GM19438 (cell line): ENCODE results near the gene PCBP3.
"Not testable (repeated sequence)": the region's sequence is repeated elsewhere in the genome, so short reads cannot be mapped to it uniquely, and the experiment has no call there.

Experiments used
- ATAC-seq: cut with Tn5 transposase; IDR thresholded peaks from one replicate; pipeline ENCODE4 v1.9.1; 2021; ENCODE audit warnings: low read depth; ENCODE audit not compliant: unreplicated experiment

Gene PCBP3

DNA sequence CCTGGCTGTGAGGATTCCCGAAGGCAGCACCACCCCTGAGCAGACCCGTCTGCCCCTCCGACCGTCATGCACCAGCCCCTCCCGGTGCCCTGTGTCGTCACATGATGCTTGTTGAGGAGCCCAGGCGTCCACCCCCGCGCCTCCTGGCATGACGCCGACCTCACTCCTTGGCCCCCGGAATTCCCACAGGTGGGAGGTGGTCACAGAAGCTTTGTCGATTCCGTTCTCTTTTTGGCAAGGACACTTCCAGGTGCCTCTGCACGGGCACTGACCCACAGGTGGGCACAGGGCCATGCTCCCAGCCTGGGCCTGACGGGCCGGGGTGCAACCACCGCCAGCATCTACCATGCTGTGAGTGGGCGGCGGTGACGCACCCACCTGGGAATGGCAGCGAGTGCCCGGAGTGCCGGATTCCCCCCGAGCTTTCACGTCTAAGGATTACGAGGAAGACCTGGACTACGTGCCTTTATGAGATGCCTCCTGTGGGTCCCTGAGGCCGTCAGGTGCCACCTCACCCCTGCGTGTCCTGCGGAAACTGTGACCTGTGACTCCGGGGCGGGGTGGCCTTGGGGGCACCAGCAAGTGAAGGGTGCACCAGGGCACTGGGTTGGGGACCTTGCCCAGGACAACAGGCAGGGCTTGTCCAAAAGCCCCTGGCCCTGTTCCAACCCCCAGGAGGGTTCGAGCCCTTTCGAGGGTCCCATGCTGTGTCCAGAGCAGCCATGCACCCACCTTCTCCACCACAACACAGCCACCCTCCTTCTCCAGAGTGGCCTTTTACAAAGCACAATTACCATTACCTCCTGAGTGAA, 306.6 kb downstream of the PCBP3 start:
- ATAC-seq, result no peak

DNA sequence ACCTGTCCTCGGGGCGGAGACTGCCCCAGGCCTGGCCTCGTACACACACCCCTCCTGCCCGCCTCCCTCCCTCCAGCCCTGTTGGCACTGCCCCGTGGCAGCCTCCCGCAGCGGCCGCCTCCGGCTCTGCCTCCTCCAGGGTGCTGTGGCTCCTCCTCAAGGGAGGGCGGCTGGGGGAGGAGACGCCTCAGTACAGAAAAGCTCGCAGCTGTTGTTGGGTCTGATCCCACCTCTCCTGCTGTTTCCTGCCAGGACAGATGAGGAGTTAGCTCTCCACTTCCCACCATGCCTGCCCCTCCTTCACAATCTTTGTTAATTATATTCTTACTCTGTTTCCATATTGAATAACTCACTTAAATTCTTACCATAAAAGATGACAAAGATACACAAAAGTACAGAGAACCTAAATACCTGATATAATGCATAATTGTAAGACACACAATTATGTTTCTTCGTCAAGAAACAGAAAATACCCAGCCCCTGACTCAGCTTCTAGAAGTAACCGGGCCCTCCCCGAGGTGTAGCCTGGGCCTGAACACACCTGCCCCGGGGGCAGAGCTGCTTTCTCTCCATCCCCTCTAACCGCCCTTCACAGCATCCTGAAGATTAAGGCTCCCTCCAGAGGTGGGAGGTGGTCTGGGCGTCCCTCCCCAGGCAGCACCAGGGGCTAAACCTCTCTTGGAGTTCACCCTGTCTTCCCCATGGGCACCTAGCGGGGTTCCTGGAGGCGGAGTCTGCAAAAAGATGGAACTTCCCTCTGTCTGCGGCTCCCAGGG, 307.4 kb downstream of the PCBP3 start:
- no peak for ATAC-seq

DNA sequence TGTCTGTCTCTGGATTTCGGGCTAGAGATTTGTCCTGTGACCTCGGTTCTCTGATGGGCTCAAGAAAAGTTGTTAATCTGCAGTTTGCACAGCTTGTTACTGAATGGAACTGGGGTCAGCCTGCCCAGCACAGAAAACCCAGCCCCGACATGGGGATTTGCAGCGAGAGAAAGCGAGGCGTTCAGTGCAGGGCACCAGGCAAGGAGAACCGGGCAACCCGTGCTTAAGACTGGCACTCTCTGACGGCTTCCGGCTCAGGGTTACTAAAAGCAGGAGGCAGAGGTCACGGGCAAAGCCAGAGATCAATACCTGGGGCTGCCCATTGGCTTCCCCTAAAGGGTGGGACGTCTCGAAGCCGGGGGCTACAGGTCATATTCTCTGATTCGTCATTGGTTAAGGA, 308.2 kb downstream of the PCBP3 start:
- no peak for ATAC-seq

DNA sequence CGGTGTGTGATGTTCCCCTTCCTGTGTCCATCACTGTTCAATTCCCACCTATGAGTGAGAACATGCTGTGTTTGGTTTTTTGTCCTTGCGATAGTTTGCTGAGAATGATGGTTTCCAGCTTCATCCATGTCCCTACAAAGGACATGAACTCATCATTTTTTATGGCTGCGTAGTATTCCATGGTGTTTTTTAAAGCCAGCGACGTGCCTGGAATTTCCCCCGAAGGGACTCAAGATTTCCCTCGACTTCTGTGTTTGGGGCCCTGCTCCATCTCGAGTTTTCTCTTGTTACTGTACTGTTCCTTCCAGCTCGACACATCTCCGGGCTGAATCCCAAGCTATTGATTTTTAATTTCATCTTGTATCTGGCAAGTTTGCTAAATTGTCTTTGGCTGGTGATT, 309.0 kb downstream of the PCBP3 start:
- ATAC-seq, result not testable (repeated sequence)

DNA sequence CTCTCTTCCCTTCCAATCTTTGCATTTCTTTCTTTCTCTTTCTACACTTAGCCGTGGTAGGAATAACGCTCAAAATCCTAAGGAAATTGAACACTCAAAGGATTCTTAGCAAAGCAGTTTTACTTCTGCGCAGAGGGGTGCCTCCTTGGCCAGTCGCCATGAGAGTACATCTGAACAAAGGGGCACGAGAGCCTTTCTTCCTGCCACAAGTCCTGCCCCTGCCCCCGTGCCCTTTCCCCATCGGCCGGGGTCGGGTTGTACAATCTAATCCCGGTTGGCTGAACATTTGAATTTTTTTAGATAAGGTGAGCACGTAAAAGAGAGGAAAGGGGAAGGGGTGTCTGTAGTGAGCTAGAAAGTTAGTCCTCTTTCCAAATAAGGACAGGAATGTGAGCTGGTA, 309.4 kb downstream of the PCBP3 start:
- ATAC-seq, result no peak

DNA sequence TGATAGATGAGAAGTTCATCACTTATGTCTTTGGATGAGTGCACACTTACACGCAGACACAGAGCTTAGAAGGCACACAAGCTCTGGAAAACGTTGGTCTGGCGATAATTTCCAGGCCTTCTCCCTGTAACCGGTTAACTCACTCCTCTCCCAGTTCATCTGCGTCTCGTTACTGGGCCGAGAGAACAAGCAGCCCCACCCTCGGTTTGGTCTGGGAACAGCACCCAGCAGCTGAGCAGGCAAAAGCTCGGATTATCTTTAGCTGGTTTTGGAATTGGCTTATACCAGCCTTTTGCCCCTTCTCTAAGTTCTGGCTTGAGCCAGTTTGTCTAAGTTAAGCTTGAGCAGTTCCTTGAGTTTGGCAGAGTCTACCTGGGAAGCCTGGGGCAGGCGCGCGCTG, 310.7 kb downstream of the PCBP3 start:
- no peak for ATAC-seq

DNA sequence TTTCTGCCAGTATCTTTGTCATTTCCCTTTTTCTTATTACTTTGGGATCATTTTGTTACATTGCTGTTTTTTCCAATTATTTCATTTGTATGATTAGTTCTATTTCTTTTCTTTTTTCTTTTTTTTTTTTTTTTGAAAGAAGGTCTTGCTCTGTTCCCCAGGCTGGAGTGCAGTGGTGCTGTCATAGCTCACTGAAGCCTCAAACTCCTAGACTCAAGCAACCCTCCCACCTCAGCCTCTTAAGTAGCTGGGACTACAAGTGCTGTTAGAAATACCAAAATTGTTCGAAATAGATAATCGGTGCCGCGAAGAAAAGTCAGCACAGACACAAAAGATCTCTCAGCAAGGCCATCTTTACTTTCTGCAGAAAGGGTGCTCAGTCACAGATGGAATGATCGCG, 311.4 kb downstream of the PCBP3 start:
- ATAC-seq, result no peak

DNA sequence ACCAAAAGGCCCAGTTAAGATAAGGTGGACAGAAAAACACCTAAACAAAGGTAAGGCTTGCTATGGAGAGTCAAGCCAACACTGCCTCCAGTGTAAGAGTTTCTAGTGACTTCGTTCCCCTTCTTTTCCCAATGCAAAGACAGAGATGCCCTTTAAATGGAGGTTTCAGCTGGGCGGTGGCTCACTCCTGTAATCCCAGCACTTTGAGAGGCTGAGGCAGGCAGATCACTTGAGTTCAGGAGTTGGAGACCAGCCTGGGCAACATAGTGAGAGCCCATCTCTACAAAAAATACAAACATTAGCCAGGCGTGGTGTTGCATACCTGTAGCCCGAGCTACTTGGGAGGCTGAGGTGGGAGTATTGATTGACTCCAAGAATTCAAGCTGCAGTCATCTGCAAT, 314.0 kb downstream of the PCBP3 start:
- ATAC-seq, result no peak

DNA sequence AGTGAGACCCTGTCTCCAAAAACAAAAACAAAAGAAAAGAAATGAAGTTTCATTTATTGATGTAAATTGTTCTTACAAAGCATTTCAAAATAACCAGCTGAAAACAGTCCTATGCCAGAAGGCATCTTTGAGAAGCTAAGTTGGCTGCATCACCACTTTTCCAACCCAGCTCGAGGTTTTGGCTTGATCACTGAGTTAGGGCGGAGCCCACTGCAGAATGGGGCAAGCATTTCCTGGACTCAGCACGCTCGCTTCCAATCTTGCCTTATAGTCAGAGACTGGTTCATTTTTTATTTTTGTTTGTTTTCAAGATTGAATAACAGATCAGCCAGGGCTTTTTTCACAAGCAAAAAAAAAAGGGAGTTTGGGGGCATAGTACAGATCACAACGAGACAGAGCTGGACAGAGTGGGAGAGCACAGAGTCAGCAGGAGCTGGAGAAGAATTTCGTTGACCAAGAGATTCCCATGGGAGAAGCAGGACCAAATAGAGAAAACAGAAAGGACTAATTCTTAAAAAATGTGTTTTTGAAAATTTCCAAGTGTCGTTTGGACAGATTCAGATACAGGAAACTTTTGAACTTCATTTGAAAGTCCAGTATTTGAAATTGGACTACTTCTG, 314.6 kb downstream of the PCBP3 start:
- no peak for ATAC-seq

DNA sequence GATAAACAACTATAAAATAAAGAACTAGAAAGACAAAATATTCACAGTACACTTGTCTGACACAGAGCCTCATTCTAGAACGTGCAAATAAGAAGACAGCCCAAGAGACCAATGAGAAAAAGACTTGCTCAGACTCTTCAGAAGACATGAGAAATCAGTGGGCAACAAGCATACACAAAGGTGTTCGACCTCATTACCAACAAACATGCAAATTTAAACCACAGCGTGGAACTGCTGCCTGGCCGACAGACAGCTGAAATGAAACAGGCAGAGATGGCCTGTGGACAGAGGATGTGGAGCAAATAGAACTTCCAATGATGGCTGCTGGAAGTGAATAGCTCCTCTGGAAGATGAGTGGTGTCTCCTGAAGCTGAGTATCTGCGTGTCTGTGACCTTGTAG, 315.7 kb downstream of the PCBP3 start:
- ATAC-seq, result no peak

DNA sequence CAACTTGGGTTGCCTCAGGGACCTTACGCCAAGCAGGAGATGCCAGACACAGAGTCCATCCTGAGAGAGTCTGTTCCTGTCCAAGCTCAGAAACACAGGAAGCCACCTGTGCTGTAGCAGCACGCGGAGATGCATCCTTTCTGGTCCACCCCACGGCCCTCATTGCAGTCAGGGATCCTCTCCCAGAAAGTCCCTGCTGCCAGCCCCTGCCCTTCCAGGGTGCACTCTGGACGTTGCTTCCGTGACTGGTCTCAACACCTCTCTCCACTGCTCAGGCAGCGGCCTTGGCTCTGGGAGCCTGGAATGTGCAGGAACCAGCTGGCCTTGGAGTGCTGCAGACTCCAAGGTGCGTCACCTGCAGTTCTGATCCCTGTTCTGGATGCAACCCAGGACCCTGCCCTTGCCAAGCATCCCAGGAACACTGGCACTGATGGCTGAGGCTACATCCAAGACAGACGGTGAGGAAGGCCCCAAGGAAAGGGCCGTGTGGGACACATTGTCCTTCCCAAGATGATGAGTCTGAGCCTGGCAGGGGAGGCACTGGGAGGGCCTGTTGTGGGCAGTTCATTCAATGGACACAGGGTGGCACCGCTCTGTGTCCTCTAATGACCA, 316.4 kb downstream of the PCBP3 start:
- no peak for ATAC-seq

DNA sequence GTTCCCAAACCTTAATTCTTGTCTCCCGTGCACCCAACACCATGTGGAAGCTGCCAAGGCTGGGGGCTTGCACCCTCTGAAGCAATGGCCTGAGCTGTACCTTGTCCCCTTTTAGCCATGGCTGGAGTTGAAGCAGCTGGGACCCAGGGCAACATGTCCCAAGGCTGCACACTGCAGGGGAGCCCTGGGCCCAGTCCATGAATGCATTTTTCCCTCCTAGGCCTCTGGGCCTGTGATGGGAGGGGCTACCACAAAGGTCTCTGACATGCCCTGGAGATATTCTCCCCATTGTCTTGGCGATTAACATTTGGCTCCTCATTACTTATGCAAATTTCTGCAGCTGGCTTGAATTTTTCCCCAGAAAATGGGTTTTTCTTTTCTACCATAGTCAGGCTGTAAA, 317.9 kb downstream of the PCBP3 start:
- ATAC-seq, result not testable (repeated sequence)

DNA sequence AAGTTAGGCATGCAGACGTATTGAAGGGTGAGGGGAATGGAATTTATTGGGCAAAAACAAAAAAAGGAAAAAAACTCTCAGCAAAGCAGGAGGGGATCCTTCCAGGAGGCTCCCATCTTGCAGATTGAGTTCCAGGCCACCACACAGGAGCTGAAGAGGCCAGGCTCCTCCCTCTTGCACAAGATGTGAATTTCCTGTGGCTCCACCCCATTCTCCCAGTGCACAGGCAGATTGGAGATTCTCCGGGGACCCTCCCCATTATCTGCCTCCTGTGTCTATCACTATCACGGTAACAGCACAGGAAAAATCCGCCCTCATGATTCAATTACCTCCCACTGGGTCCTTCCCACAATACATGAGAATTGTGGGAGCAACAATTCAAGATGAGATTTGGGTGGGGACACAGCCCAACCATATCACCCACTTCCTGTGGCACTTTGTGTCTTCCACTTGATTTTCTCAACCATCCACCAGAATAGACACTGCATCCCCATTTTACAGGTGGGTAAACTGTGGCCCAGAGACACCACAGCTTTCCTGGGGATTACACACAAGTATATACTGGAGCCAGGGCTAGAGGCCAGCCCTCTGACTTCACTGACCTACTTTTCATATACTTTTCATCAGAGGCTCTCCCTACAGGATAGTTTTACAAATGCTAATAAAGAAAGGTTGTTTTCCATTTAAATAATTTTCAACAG, 319.2 kb downstream of the PCBP3 start:
- no peak for ATAC-seq

DNA sequence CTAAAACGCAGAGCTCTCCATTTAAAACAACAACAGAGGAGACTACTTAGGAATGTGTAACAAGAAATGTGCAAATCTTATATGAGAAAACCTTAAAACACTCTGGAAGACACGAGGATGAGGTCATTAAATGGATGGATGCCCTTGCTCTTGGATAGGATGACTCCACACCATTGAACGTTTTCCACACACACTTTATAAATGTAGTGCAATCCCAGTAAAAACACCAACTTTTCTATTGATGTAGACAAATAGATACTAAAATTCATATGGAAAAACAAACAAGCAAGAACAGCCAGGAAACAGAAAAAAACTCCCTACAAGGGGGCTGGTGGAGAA, 319.7 kb downstream of the PCBP3 start:
- ATAC-seq, result no peak

DNA sequence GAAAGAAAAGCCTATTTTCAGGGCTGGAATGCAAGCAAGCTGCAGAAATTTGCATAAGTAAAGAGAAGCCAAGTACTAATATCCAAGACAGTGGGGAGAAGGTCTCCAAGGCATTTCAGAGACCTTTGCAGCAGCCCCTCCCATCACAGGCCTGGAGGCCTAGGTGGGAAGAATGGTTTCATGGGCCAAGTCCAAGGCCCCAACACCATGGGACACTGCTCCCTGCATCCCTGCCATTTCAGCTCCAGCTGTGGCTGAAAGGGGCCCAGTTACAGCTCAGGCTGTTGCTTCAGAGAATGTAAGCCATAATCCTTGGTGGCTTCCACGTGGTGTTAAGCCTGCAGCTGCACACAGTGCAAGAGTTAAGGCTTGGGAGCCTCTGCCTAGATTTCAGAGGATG, 321.1 kb downstream of the PCBP3 start:
- no peak for ATAC-seq

DNA sequence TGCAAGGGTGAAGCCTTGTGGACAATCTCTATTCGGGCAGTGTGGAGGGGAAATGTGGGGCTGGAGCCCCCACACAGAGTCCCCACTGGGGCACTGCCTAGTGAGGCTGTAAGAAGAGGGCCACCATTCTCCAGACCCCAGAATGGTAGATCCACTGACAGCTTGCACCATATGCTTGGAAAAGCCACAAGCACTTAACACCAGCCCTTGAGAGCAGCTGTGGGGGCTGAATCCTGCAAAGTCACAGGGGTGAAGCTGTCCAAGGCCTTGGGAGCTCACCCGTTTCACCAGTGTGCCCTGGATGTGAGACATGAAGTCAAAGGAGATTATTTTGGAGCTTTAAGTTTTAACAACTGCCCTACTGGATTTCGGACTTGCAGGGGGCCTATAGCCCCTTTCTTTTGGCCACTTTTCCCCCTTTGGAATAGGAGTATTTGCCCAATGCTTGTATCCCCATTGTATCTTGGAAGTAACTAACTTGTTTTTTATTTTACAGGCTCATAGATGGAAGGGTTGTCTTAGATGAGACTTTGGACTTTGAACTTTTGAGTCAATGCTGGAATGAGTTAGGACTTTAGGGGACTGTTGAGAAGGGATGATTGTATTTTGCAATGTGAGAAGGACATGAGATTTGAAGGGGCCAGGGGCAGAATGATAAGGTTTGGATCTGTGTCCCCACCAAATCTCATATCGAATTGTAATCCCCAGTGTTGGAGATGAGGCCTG, 321.7 kb downstream of the PCBP3 start:
- no peak for ATAC-seq

DNA sequence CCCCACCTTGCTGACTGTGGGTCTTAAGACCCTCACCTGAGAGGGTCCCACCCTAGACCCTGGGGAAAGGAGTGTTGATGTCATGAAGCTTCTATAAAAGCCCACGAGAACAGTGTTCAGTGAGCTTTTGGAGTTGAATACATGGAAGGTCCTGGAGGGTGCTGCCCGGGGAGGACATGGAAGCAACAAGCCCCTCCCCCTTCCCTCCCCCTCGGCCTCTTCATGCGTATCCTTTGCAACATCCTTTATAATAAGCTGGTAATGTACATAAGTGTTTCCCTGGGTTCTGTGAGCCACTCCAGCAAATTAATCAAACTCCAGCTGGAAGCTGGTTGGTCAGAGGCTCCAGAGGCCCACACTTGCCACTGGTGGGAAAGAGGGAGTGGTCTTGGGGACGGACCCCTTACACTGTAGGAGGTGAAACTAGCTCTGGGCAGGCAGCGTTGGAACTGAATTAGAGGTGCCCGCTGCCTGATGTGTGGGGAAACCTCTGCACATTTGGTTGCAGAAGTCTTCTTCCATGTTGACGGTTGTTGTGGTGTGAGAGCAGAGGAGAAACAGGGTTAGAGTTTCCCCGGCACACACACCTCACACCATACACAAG, 323.4 kb downstream of the PCBP3 start:
- no peak for ATAC-seq

DNA sequence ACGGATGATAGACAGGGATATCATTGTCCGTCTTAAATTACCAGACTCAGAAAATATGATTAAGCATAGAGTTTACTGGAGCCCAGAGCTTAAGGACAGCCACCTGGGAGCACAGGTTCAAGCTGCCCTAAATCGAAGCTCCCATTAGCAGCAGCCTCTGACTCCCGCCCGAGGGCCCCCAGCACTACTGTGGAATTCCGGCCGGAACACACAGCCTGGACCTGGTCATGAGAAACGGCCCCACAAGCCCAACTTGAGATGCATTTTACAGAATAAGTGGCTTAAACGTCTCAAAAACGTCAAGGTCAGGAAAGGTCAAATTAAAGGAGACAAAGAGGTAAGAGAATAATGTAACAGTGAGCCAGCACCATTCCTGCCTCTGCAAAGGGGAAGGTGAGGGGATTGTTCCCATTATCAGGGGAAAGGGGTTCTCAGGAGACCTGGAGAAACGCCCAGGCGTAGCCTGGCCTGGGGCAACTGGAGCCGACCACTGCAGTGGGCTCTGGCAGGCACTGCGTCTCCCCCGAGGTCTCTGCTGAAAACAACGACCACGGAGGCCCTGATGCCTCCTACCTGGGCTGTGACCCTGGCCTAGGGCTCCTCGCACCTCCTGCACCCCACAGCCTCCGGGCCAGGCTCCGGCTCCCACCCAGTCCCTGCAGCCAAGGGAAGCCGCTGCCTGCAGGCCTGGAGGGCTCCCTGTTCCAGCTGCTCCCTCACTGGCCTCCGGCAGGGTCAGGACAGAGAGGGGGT, 326.6 kb downstream of the PCBP3 start:
- ATAC-seq, result no peak
